Measurements from ENCODE around the gene ZNF804B. TPM values are rescaled to one million over a fixed set of nuclear protein-coding genes. Genes with fewer than 3 reads are reported as not detected.

ZNF804B gene
- total and polyA plus RNA-seq, 2 of the 4 experiments (the other 2 are of a cell fraction): not detected

GRCh38 chr7:89060234-89060633 lies 300.7 kb downstream of the ZNF804B start:
- in situ Hi-C loops (cut with MboI; ENCODE audit: low sequenced_read_pairs): no loop called here
- dilution Hi-C loops (cut with HindIII; ENCODE audit: low sequenced_read_pairs, unreplicated experiment): no loop called here
- Histone ChIP-seq H3K23ac (ENCODE audit: low read depth, low read length) (no peak overlapping the region), H4K8ac (ENCODE audit: low read depth in 2 of 2, low read length in 2 of 2) (no peak overlapping the region), H3K9me3 (ENCODE audit: control insufficient read depth, insufficient read depth, low read length) (peaks cover 13% of the 10 kb centered on the region), H2AFZ (replicated peaks; ENCODE audit: low read length, poor library complexity) (no peak overlapping the region), H4K91ac (ENCODE audit: insufficient read depth, low read depth, low read length) (no peak overlapping the region), H2BK120ac (ENCODE audit: low read depth, low read length) (no peak overlapping the region), H3K4me3 (ENCODE audit: insufficient read depth, low read depth, low read length) (no peak overlapping the region), H4K20me1 (ENCODE audit: insufficient read depth, low read length) (no peaks in the 10 kb centered on the region), H3K9me1 (ENCODE audit: insufficient read depth, low read length) (no peaks in the 10 kb centered on the region), H3K27ac (ENCODE audit: insufficient read depth, low read length) (no peak overlapping the region), H3K14ac (replicated peaks; ENCODE audit: low read depth, low read length) (no peak overlapping the region), H2BK15ac (ENCODE audit: low read depth, low read length) (no peak overlapping the region), H2BK20ac (ENCODE audit: low read depth, low read length) (no peak overlapping the region), H3K4ac (ENCODE audit: low read depth, low read length) (no peak overlapping the region), H3K18ac (ENCODE audit: low read depth, low read length) (no peak overlapping the region), H2AK5ac (ENCODE audit: low read depth, low read length) (no peak overlapping the region), H3K36me3 (ENCODE audit: control insufficient read depth, insufficient read depth, low read length) (no peaks in the 10 kb centered on the region), H3K4me2 (ENCODE audit: low read depth, low read length) (no peak overlapping the region), H3K56ac (ENCODE audit: extremely low read depth, insufficient read depth, low read length) (no peak overlapping the region), H2AK9ac (replicated peaks; ENCODE audit: low read depth, low read length, poor library complexity) (no peak overlapping the region), H3K27me3 (ENCODE audit: control insufficient read depth, insufficient read depth, low read length) (no peaks in the 10 kb centered on the region), H3K9ac (ENCODE audit: low read depth, low read length) (no peak overlapping the region), H3K4me1 (ENCODE audit: control insufficient read depth, insufficient read depth, low read length) (no peaks in the 10 kb centered on the region), H4K5ac (ENCODE audit: low read depth, low read length) (no peak overlapping the region), H2BK5ac (ENCODE audit: low read depth, low read length, poor library complexity, severe bottlenecking) (no peak overlapping the region), H3K79me1 (ENCODE audit: low read depth in 1 of 2, low read length in 2 of 2) (no peaks in the 10 kb centered on the region)
- ATAC-seq (ENCODE audit: low read depth) (no peak), DNase-seq (no peak)
- no CpG with 5 or more reads among the region's 2 CpGs for WGBS, 2 experiments (ENCODE audit: extremely low coverage in 2 of 2, insufficient read length in 1 of 2)
- intact Hi-C loops (cut with micrococcal nuclease): no loop called here
- CTCF ChIA-PET: no interaction called here
- BruUV-seq (replicated peaks): no TSS peak
- POLR2A ChIA-PET (ENCODE audit: unreplicated experiment): no interaction called here
- TF ChIP-seq USF2 (IDR thresholded peaks at IDR 0.05; ENCODE audit: low read depth, low read length): no peak
- no peak for TF ChIP-seq MAFK (IDR thresholded peaks at IDR 0.05; ENCODE audit: low read depth, low read length)
- no peak for TF ChIP-seq RFX5 (IDR thresholded peaks at IDR 0.05; ENCODE audit: low read depth, low read length)
- no peak for TF ChIP-seq CHD1 (IDR thresholded peaks at IDR 0.05; ENCODE audit: low read depth, low read length)
- TF ChIP-seq SMC3 (IDR thresholded peaks at IDR 0.05; ENCODE audit: low read depth, low read length): no peak
- no peak for TF ChIP-seq CTCF (conservative IDR thresholded peaks at IDR 0.05; ENCODE audit: low read depth, low read length)
- no peak for TF ChIP-seq ELK1 (IDR thresholded peaks at IDR 0.05; ENCODE audit: borderline replicate concordance, low read depth, low read length)
- no peak for TF ChIP-seq BHLHE40 (IDR thresholded peaks at IDR 0.05; ENCODE audit: low read depth, low read length)
- no peak for TF ChIP-seq MXI1 (IDR thresholded peaks at IDR 0.05; ENCODE audit: borderline replicate concordance, low read depth, low read length)
- TF ChIP-seq RAD21 (IDR thresholded peaks at IDR 0.05; ENCODE audit: low read length): no peak
- no peak for TF ChIP-seq FOS (IDR thresholded peaks at IDR 0.05; ENCODE audit: low read depth, low read length)
